Liver (tissue), 3 donors: ENCODE data around the gene GPR161.

Experiments used
- CTCF ChIP-seq: fragments of 150-350 bp; IDR thresholded peaks from 2 replicates; pipeline ENCODE4 v1.5.1; 2017; ENCODE audit warnings: improper control_type of control experiment, low read depth, low read length; ENCODE audit not compliant: missing input control
- HNF4G ChIP-seq: IDR thresholded peaks from 2 replicates; pipeline ENCODE4 v1.6.1; 2016; ENCODE audit warnings: antibody characterized with exemption
- JUND ChIP-seq, 2 donors: IDR thresholded peaks; 2 replicates each; pipeline ENCODE4 v1.6.1; 2016; ENCODE audit warnings: antibody characterized with exemption in 2 of 2
- MAX ChIP-seq: IDR thresholded peaks from 2 replicates; pipeline ENCODE4 v1.6.1; 2016; ENCODE audit warnings: antibody characterized with exemption
- NR2F2 ChIP-seq: IDR thresholded peaks from 2 replicates; pipeline ENCODE4 v1.6.1; 2016; ENCODE audit warnings: antibody characterized with exemption
- REST ChIP-seq: IDR thresholded peaks from 2 replicates; pipeline ENCODE4 v1.6.1; 2016; ENCODE audit warnings: antibody characterized with exemption, mild to moderate bottlenecking
- TAF1 ChIP-seq: conservative IDR thresholded peaks from 2 replicates; pipeline ENCODE4 v1.6.1; 2016; ENCODE audit warnings: antibody characterized with exemption, mild to moderate bottlenecking
- donor health status: healthy.
- donor health status: healthy.

- TF ChIP-seq CTCF = no peak
- no peak for TF ChIP-seq REST
- TF ChIP-seq NR2F2 = no peak
- no peak for TF ChIP-seq HNF4G
- TF ChIP-seq TAF1 = no peak
- TF ChIP-seq MAX = no peak
- TF ChIP-seq JUND (IDR thresholded peaks at IDR 0.05) = no peak
Measured at GRCh38 chr1:168054117-168054516, 82.6 kb downstream of the GPR161 start.
